ENCODE results near the gene ADGRL3. TPM values are rescaled to one million over a fixed set of nuclear protein-coding genes. Genes with fewer than 3 reads are reported as not detected.

ADGRL3 gene
- total and polyA plus RNA-seq, 8 donors = 0.08 to 1.4 (median 0.24) TPM

DNA sequence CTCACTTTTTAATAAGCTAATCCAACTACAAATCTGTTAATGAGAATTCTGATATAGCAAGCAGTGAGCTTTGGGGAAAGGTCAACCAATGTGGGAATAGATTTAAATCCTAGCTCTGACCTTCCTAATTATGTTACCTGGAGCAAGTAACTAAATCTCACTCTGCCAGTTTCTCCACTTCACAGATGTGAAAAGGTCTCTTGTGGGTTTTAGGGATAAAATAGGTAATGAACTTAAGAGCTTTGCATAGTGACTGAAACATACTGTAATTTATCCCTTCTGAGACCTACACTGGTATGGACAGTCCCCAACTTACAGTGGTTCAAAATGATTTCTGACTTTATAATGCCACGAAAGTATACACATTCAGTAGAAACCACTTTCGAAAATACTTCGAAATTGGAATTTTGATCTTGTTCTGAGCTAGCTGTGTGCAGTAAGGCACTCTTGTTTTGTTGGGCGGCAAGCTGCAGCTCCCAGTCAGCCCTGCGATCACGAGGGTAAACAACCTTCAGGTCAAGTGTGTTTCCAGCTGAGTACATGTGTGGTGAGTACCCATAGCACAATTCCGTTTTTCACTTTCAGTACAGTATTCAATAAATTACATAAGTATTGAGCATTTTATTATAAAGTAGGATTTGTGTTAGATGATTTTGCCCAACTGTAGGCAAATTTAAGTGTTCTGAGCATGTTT, 93.7 kb downstream of the ADGRL3 start:
- H3K27me3 ChIP-seq = no peaks in the 10 kb centered on the region
- ATAC-seq = no peak
- H3K4me1 ChIP-seq = no peaks in the 10 kb centered on the region
- 49 to 57% methylated on average over 7 of the region's 7 CpGs for WGBS, 2 donors
- no peaks in the 10 kb centered on the region for H3K36me3 ChIP-seq
- no peak for FAIRE-seq
- TF ChIP-seq CTCF (IDR thresholded peaks at IDR 0.05) = no peak
- intact Hi-C loops (cut with DNase I) = no loop called here
- no peak for DNase-seq
- H3K27ac ChIP-seq = no peak overlapping the region
- H3K4me3 ChIP-seq = no peak overlapping the region
- no peaks in the 10 kb centered on the region for H3K9me3 ChIP-seq

DNA sequence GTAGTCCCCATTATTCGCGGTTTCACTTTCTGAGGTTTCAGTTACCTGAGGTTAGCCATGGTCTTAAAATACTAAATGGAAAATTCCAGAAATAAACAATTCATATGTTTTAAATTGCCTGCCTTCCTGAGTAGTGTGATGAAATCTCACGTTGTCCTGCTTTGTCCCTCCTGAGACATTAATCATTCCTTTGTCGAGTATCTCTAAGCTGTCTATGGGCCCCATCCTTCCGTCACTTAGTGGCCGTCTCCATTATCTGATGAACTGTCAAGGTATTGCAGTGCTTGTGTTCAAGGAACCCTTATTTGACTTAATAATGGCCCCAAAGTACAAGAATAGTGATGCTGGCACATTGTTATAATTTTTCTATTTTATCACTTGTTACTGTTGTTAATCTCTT, 94.8 kb downstream of the ADGRL3 start:
- 70 to 73% methylated on average over 6 of the region's 6 CpGs for WGBS, 2 donors
- H3K27ac ChIP-seq = no peak overlapping the region
- no peak for TF ChIP-seq CTCF (IDR thresholded peaks at IDR 0.05)
- H3K4me1 ChIP-seq = no peaks in the 10 kb centered on the region
- no peaks in the 10 kb centered on the region for H3K27me3 ChIP-seq
- intact Hi-C loops (cut with DNase I) = no loop called here
- H3K36me3 ChIP-seq = no peaks in the 10 kb centered on the region
- H3K4me3 ChIP-seq = no peak overlapping the region
- H3K9me3 ChIP-seq = no peaks in the 10 kb centered on the region
- no peak for FAIRE-seq
- no peak for ATAC-seq
- DNase-seq = no peak

- no peak for TF ChIP-seq CTCF (IDR thresholded peaks at IDR 0.05)
- intact Hi-C loops (cut with DNase I) = no loop called here
- H3K4me1 ChIP-seq = no peaks in the 10 kb centered on the region
- H3K27me3 ChIP-seq = no peaks in the 10 kb centered on the region
- FAIRE-seq = no peak
- no peaks in the 10 kb centered on the region for H3K36me3 ChIP-seq
- H3K4me3 ChIP-seq = no peak overlapping the region
- H3K9me3 ChIP-seq = no peaks in the 10 kb centered on the region
- H3K27ac ChIP-seq = no peak overlapping the region
- 68 to 84% methylated on average over 2 of the region's 2 CpGs for WGBS, 2 donors
- DNase-seq = no peak
- ATAC-seq = no peak
These were observed 96.0 kb downstream of the ADGRL3 start for GRCh38 chr4:61296144-61296543.

DNA sequence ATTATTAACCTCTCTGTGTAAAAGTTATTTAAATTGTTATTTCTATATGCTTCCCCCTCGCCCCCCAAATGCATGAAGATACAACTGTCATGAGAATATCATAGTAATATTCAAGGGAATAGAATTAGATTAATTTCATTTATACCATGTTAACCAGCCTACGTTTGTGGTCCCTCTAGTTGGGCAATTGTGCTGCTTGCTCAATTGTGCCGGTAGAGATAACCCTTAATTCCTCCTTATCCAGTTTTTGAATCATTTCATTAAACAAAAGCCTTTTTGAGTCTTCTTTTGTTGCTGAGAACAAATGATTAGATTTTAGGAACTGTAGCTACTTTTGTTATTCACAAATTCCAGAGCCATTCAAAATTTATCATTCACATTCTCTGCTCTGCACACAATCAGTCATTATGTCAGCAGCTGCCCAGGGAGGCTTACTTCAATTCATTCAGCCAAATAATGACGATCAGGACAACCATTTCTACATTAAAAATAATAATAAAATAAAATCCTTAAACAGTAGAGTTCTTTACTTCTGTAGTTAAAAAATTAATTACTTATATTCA, 98.1 kb downstream of the ADGRL3 start:
- intact Hi-C loops (cut with DNase I) = no loop called here
- FAIRE-seq (no peak), ATAC-seq (no peak), DNase-seq (no peak)
- Histone ChIP-seq H3K9me3 (no peaks in the 10 kb centered on the region), H3K4me3 (no peak overlapping the region), H3K27ac (no peak overlapping the region), H3K36me3 (no peaks in the 10 kb centered on the region), H3K27me3 (no peaks in the 10 kb centered on the region), H3K4me1 (no peaks in the 10 kb centered on the region)
- WGBS, 2 donors = 26 to 33% methylated on average over 4 of the region's 4 CpGs
- TF ChIP-seq CTCF (IDR thresholded peaks at IDR 0.05) = no peak

GRCh38 chr4:61299316-61299715, 99.2 kb downstream of the ADGRL3 start:
- Histone ChIP-seq H3K27ac (no peak overlapping the region), H3K4me3 (no peak overlapping the region), H3K36me3 (no peaks in the 10 kb centered on the region), H3K9me3 (no peaks in the 10 kb centered on the region), H3K27me3 (no peaks in the 10 kb centered on the region), H3K4me1 (no peaks in the 10 kb centered on the region)
- no peak for FAIRE-seq
- 21 to 22% methylated on average over 4 of the region's 4 CpGs for WGBS, 2 donors
- TF ChIP-seq CTCF (IDR thresholded peaks at IDR 0.05) = no peak
- no peak for ATAC-seq
- intact Hi-C loops (cut with DNase I) = no loop called here
- no peak for DNase-seq

All from pancreas (tissue), 10 donors.